PC-9 (cell line): ENCODE measurements around the gene BGLAP. TPM values are rescaled to one million over a fixed set of nuclear protein-coding genes. Genes with fewer than 3 reads are reported as not detected.

Experiments
- BruUV-seq: library from RNA; stranded (reverse); fragments of 400-500 nt; replicated peaks from 2 replicates; lab custom pipeline; 2021; lab: Mats Ljungman, UMichigan
- CTCF ChIA-PET: fragments of 300-600 bp; sonication (Branson Sonifier 250); formaldehyde crosslinking; loops from one replicate; lab custom pipeline; 2022; ENCODE audit warnings: antibody characterized with exemption; lab: Charles Lee
- POLR2A ChIA-PET: fragments of 300-600 bp; sonication (Branson Sonifier 250); formaldehyde crosslinking; loops from one replicate; lab custom pipeline; 2022; ENCODE audit warnings: antibody characterized with exemption; ENCODE audit not compliant: unreplicated experiment; lab: Charles Lee
- DNase-seq, 2 experiments: peaks; one replicate each; pipeline versions ENCODE4 v3.0.0 to v3.0.0-alpha.2; 2015 to 2022; ENCODE audit warnings: mixed read lengths in 1 of 2
- H2AFZ ChIP-seq: fragments of 200-600 bp; sonication (generic); 2 replicates; pipeline ENCODE4 v1.8.1; 2017; ENCODE audit warnings: antibody characterized with exemption
- H3F3A ChIP-seq: fragments of 200-600 bp; sonication (generic); 2 replicates; pipeline ENCODE4 v1.8.1; 2017; ENCODE audit warnings: antibody characterized with exemption, mild to moderate bottlenecking, low read depth; ENCODE audit not compliant: insufficient read depth
- H3K27ac ChIP-seq: fragments of 200-600 bp; sonication (generic); 2 replicates; pipeline ENCODE4 v1.6.1; 2016; ENCODE audit warnings: mixed run types
- H3K27me3 ChIP-seq: fragments of 200-600 bp; sonication (generic); 2 replicates; pipeline ENCODE4 v1.6.1; 2016; ENCODE audit warnings: low read depth, mixed run types; ENCODE audit not compliant: insufficient read depth
- H3K36me3 ChIP-seq: fragments of 200-600 bp; sonication (generic); 2 replicates; pipeline ENCODE4 v1.6.1; 2016; ENCODE audit warnings: low read depth, mixed run types
- H3K4me1 ChIP-seq: fragments of 200-600 bp; sonication (generic); replicated peaks from 2 replicates; pipeline ENCODE4 v1.6.1; 2016; ENCODE audit warnings: mixed run types; ENCODE audit not compliant: insufficient read depth
- H3K4me2 ChIP-seq: fragments of 200-600 bp; sonication (generic); 2 replicates; pipeline ENCODE4 v1.6.1; 2017; ENCODE audit warnings: mixed run types
- H3K4me3 ChIP-seq: fragments of 200-600 bp; sonication (generic); 2 replicates; pipeline ENCODE4 v1.6.1; 2016; ENCODE audit warnings: mixed run types
- H3K79me2 ChIP-seq: fragments of 200-600 bp; sonication (generic); 2 replicates; pipeline ENCODE4 v1.6.1; 2017; ENCODE audit warnings: low read depth, mixed run types
- H3K9me2 ChIP-seq: fragments of 200-600 bp; sonication (generic); 2 replicates; pipeline ENCODE4 v1.8.1; 2017; ENCODE audit warnings: mild to moderate bottlenecking; ENCODE audit not compliant: insufficient read depth
- H3K9me3 ChIP-seq: fragments of 200-600 bp; sonication (generic); 2 replicates; pipeline ENCODE4 v1.8.1; 2016; ENCODE audit warnings: low read depth; ENCODE audit not compliant: insufficient read depth
- H4K20me1 ChIP-seq: fragments of 200-600 bp; sonication (generic); 2 replicates; pipeline ENCODE4 v1.8.1; 2017; ENCODE audit not compliant: insufficient read depth
- CTCF ChIP-seq: fragments of 200-600 bp; sonication (generic); conservative IDR thresholded peaks from 2 replicates; pipeline ENCODE4 v1.6.1; 2017; ENCODE audit warnings: mixed run types, antibody characterized with exemption, mild to moderate bottlenecking, moderate library complexity
- EZH2 ChIP-seq: fragments of 200-600 bp; sonication (generic); IDR thresholded peaks from 2 replicates; pipeline ENCODE4 v1.8.0; 2017; ENCODE audit warnings: antibody characterized with exemption, low read depth
- intact Hi-C: fragments of 100-400 bp; cut with micrococcal nuclease; formaldehyde crosslinking; loops from one replicate; pipeline ENCODE4 v1.10.0; 2022; ENCODE audit not compliant: unreplicated experiment
- total RNA-seq: library from RNA; stranded (reverse); gene quantifications from 2 replicates; pipeline ENCODE4 v1.2.3, GENCODE V29; 2021

Gene BGLAP
- total RNA-seq, 1 experiment from 2014 or later, result 2.6 TPM

GRCh38 chr1:156253634-156254033 lies 11.7 kb downstream of the BGLAP start:
- CTCF ChIA-PET, result no interaction called here
- Histone ChIP-seq H3K27me3 (no peaks in the 10 kb centered on the region), H3K27ac (no peak overlapping the region), H2AFZ (no peak overlapping the region), H3K4me3 (no peak overlapping the region), H3K9me2 (no peaks in the 10 kb centered on the region), H4K20me1 (peaks cover 6% of the 10 kb centered on the region; the same call in 1 of the 2 replicates), H3K9me3 (no peaks in the 10 kb centered on the region), H3K36me3 (peaks cover 25% of the 10 kb centered on the region; the same call in 1 of the 2 replicates), H3F3A (peaks cover 3% of the 10 kb centered on the region; the same call in 1 of the 2 replicates), H3K79me2 (no peaks in the 10 kb centered on the region), H3K4me2 (no peak overlapping the region), H3K4me1 (no peaks in the 10 kb centered on the region)
- TF ChIP-seq CTCF, result no peak
- no peak for TF ChIP-seq EZH2
- POLR2A ChIA-PET, result no interaction called here
- no peak for DNase-seq
- BruUV-seq, result no TSS peak
- intact Hi-C loops, result no loop called here

GRCh38 chr1:156257711-156258110 lies 15.7 kb downstream of the BGLAP start:
- H3K27me3 ChIP-seq, result no peaks in the 10 kb centered on the region
- CTCF ChIA-PET, result no interaction called here

GRCh38 chr1:156258859-156259258 lies 16.9 kb downstream of the BGLAP start:
- no peaks in the 10 kb centered on the region; the same call in 1 of the 2 replicates for H3F3A ChIP-seq
- H3K4me2 ChIP-seq, result no peak overlapping the region
- H3K9me3 ChIP-seq, result no peaks in the 10 kb centered on the region
- no peak overlapping the region for H3K4me3 ChIP-seq
- BruUV-seq, result no TSS peak
- no peak overlapping the region for H3K27ac ChIP-seq
- no peak overlapping the region for H2AFZ ChIP-seq
- TF ChIP-seq CTCF (no peak), EZH2 (no peak)
- CTCF ChIA-PET, result no interaction called here
- no peaks in the 10 kb centered on the region for H3K27me3 ChIP-seq
- peaks cover 24% of the 10 kb centered on the region for H3K36me3 ChIP-seq
- H3K9me2 ChIP-seq, result no peaks in the 10 kb centered on the region
- intact Hi-C loops, result no loop called here
- peaks cover 9% of the 10 kb centered on the region; the same call in 1 of the 2 replicates for H4K20me1 ChIP-seq
- POLR2A ChIA-PET, result no interaction called here
- H3K79me2 ChIP-seq, result no peaks in the 10 kb centered on the region
- DNase-seq, result no peak
- H3K4me1 ChIP-seq, result no peaks in the 10 kb centered on the region

More at GRCh38 chr1:156257711-156258110, 15.7 kb downstream of the BGLAP start:
- Histone ChIP-seq H3K9me2 (no peaks in the 10 kb centered on the region), H3K4me1 (no peaks in the 10 kb centered on the region), H4K20me1 (peaks cover 9% of the 10 kb centered on the region; the same call in 1 of the 2 replicates), H3K4me2 (no peak overlapping the region), H3K9me3 (no peaks in the 10 kb centered on the region), H3F3A (no peaks in the 10 kb centered on the region; the same call in 1 of the 2 replicates), H3K79me2 (no peaks in the 10 kb centered on the region), H3K27ac (no peak overlapping the region), H3K4me3 (no peak overlapping the region), H2AFZ (no peak overlapping the region), H3K36me3 (peaks cover 19% of the 10 kb centered on the region)
- DNase-seq, result no peak
- POLR2A ChIA-PET, result no interaction called here
- intact Hi-C loops, result no loop called here
- TF ChIP-seq EZH2 (no peak), CTCF (no peak)
- BruUV-seq, result no TSS peak
